Mesodermal cell (in vitro differentiated cells): ENCODE measurements around the gene NPDC1.

Experiments used
- H3K27ac ChIP-seq: 2 replicates; pipeline ENCODE4 v1.7.0; 2013; ENCODE audit warnings: mild to moderate bottlenecking, low read depth, low read length, moderate library complexity; ENCODE audit not compliant: severe bottlenecking
- H3K36me3 ChIP-seq: 2 replicates; pipeline ENCODE4 v1.7.1; 2013; ENCODE audit warnings: mild to moderate bottlenecking, low read length, moderate library complexity; ENCODE audit not compliant: control insufficient read depth, insufficient read depth
- H3K4me1 ChIP-seq: one replicate; pipeline ENCODE4 v1.7.1; 2013; ENCODE audit warnings: mild to moderate bottlenecking, low read length; ENCODE audit not compliant: insufficient read depth, control insufficient read depth, poor library complexity, severe bottlenecking
- H3K4me3 ChIP-seq: 2 replicates; pipeline ENCODE4 v1.7.0; 2013; ENCODE audit warnings: low read length, control low read depth, mild to moderate bottlenecking; ENCODE audit not compliant: insufficient read depth, poor library complexity, severe bottlenecking; ENCODE audit errors: extremely low read depth
- H3K9me3 ChIP-seq: 2 replicates; pipeline ENCODE4 v1.7.1; 2013; ENCODE audit warnings: mild to moderate bottlenecking, low read length, moderate library complexity; ENCODE audit not compliant: control insufficient read depth
- WGBS, 2 experiments: methylation state at CpG; one replicate each; pipeline ENCODE4 v1.1.5; 2013; ENCODE audit warnings: missing lambda C conversion rate in 2 of 2; ENCODE audit not compliant: insufficient coverage in 2 of 2; 5-methylcytosine and 5-hydroxymethylcytosine counted together

The NPDC1 gene

DNA sequence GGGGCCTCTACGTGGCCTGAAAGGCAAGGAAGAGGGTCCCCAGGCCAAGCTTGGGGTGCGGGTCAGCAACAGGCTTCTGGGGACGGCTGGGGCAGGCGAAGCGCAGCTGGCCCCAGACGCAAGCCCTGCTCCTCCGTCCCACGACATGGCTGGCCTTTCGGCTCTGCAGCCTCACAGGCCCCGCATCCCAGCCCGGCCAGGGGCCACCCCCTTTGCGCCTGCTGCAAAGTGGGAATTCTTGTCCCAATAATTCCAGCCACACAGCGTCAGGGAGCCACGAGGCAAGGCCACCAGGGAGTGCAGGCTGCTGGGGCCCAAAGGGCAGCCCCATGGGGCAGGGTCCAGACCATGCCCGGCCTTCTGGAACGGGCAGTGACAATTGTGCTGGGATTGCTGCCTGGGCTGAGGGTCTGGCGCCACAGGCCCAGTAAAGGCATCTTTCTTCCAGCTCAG lies 9.0 kb upstream of the NPDC1 start:
- Histone ChIP-seq H3K27ac (no peak overlapping the region), H3K4me3 (no peak overlapping the region), H3K4me1 (peaks cover 2% of the 10 kb centered on the region), H3K9me3 (no peaks in the 10 kb centered on the region), H3K36me3 (no peaks in the 10 kb centered on the region)
- 91 to 92% methylated on average over 16 to 17 of the region's 17 CpGs for WGBS, 2 experiments

DNA sequence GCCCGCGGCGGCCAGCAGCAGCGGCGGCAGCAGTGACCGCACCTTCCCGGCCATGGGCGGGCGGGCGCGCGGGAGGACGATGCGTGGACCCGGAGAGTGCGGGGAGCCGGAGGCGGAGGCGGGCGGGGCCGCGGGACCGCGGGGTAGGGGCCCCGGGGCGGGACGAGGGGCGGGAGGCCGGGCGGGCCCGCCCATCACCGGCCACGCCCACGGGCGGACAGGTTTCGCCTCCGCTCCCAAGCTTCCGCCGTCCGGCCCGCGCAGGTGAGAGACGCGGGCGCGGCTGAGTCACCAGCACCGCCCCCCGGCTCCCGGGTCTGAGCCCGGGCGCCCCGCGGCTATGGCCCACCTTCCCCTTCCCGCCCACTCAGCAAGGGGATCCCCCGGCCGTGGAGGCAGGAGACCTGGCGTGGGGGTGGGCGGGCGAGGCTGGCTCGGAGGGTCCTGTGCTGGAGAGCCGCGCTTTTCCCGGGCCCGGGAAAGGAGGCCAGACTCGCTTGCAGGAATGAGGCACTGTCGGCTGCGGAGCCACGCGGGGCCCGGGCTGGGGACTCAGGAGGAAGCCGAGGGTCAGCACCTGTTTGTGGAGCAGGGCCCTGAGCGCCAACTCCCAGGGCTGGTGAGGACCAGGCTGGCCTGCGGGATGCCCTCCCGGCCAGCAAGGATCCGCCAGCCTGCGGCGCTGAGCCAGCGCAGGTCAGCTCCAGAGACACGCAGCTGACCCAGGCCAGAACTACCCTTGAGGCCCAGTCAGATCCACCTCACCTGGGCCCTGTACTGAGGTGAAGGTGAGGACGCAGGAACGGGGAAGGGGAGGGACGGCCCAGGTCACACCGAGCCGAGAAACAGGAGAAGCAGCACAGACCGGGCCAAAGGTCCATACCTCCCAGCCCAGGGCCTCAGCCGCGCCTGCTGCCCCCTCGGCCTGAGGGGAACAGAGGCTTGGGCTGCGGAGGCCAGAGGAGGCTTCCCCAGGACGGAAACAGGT lies 8.3 kb upstream of the NPDC1 start, which contains the start of gene ENTPD2:
ENTPD2 (minus strand) TSS at position 118 of the 988 bp plus-strand sequence; CDS start at position 54, 64 bp downstream.
- H3K4me3 ChIP-seq: no peak within 1 kb of the TSS
- no peak within 1 kb of the TSS for H3K27ac ChIP-seq
- peaks cover 2% of the 10 kb centered on the region for H3K4me1 ChIP-seq
- no peaks in the 10 kb centered on the region for H3K9me3 ChIP-seq
- H3K36me3 ChIP-seq: no peaks in the 10 kb centered on the region
- 24% methylated on average over 68 to 75 of the region's 90 CpGs for WGBS, 2 experiments

DNA sequence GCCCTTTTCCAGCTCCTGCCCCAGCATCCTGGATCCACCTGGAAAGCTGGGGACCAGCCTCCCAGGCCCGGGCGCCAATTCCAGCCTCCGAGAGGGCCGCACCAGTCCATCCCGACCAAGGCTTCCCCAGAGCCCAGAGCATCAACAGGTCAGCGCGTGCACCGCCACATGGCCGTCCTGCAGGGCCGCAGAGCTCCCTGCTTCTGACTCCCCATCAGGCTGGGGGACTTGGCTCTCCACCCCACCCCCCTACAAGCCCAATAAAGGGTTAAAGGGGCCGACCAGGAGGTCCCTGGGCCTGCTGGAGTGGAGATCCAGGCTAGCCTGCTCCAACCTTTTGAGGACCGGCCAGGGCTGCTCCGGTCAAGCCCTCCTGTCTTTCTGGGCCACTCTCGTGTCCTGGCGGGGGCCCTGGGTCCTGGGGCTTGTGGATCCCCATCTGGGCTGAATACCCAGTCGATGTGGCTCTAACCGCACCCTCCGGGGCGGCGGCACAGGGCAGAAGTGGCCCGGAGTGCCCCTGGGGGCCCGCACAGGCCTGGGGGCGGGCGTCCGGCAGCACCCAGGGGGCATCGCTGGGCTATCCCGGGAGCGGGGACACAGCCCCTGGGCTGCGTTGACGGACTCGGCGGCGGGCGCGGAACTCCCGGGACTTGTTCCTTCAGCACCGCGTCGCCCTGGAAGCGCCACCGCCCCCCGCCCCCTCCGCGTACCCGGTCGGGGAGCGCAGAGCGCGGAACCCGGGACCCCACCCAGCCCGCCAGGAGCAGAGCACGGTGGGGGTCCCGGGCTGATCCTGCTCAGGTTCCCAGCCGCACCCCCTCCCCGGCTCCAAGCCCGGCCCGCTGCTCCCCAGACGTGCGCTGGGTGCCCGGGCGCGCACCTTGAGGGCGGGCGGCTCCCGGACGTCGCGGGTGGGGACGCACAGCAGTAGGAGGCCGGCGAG lies 7.3 kb upstream of the NPDC1 start:
- Histone ChIP-seq H3K9me3 (no peaks in the 10 kb centered on the region), H3K27ac (no peak overlapping the region), H3K36me3 (no peaks in the 10 kb centered on the region), H3K4me3 (no peak overlapping the region), H3K4me1 (peaks cover 2% of the 10 kb centered on the region)
- WGBS, 2 experiments: 15 to 16% methylated on average over 47 to 70 of the region's 71 CpGs

DNA sequence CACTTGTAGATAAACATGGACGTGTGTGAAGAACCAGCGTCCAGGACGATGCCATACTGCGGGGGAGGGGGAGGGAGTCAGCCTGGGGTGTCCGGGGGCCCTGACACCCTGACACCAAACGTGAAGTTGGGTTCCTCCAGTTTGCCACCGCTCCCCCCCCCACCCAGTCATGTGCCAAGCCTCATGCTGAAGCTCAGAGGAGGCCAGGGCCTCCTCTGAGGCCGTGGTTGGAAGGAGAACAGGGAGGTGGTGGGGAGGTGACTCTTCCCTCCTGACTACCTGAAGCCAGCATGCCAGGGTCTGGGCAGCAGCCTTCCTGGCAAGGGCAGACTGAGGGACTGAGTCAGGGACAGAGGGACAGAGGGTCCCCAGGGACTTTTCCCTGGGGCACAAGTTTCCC lies 6.3 kb upstream of the NPDC1 start:
- WGBS, 2 experiments: 50 to 83% methylated on average over 1 to 3 of the region's 8 CpGs
- Histone ChIP-seq H3K36me3 (no peaks in the 10 kb centered on the region), H3K4me1 (peaks cover 2% of the 10 kb centered on the region), H3K9me3 (no peaks in the 10 kb centered on the region), H3K27ac (no peak overlapping the region), H3K4me3 (no peak overlapping the region)

DNA sequence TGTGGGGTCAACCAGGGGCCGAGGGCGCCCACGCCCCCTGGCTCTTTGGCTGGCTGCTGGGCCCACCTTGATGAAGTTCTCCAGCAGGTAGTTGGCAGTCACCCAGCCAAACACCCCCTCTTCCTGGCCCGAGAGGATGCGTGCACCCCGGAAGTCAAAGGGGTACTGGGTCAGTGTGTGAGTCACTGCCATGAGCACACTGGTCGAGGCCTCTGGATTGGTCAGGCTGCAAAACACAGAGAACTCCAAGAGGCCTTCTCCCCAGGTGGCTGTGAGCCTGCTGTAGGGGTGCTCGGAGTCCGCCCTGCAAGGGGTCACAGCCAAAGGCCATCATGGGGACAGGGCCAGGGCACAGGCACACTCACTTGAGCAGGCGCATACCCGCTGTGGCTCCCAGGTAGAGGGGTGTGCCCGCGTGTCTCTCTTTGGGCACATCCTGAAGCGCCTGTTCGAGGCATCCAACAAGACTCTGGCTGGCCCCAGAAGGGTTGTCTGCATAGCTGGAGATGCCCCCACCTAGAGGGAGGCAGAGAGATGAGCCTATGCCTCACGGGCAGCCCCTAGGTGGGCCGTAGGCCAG lies 5.3 kb upstream of the NPDC1 start:
- H3K4me1 ChIP-seq: peaks cover 2% of the 10 kb centered on the region
- no peaks in the 10 kb centered on the region for H3K36me3 ChIP-seq
- H3K9me3 ChIP-seq: no peaks in the 10 kb centered on the region
- 89 to 91% methylated on average over 13 to 15 of the region's 17 CpGs for WGBS, 2 experiments
- H3K4me3 ChIP-seq: no peak overlapping the region
- no peak overlapping the region for H3K27ac ChIP-seq

DNA sequence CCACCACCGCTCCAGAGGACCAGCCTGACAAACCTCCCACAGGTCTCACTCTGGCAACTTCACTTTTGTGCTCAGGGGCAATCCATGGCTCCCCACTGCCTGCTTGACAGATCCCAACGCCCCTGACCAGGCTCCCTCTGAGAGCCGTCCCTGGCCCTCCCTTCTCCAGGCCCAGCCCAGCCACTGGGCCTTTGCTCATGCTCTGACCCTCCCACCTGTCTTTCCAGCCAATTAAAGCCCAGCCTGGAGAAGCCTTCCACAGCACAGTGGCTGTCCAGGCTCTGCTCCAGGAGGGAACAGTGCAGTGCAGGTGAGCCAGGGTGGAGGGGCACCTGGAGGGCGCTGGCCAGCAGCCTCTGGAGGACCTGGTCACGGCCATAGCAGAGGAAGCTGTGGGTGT lies 4.6 kb upstream of the NPDC1 start:
- Histone ChIP-seq H3K4me3 (no peak overlapping the region), H3K27ac (no peak overlapping the region), H3K36me3 (no peaks in the 10 kb centered on the region), H3K4me1 (peaks cover 2% of the 10 kb centered on the region), H3K9me3 (no peaks in the 10 kb centered on the region)
- WGBS, 2 experiments: 74% methylated on average over 5 of the region's 5 CpGs

DNA sequence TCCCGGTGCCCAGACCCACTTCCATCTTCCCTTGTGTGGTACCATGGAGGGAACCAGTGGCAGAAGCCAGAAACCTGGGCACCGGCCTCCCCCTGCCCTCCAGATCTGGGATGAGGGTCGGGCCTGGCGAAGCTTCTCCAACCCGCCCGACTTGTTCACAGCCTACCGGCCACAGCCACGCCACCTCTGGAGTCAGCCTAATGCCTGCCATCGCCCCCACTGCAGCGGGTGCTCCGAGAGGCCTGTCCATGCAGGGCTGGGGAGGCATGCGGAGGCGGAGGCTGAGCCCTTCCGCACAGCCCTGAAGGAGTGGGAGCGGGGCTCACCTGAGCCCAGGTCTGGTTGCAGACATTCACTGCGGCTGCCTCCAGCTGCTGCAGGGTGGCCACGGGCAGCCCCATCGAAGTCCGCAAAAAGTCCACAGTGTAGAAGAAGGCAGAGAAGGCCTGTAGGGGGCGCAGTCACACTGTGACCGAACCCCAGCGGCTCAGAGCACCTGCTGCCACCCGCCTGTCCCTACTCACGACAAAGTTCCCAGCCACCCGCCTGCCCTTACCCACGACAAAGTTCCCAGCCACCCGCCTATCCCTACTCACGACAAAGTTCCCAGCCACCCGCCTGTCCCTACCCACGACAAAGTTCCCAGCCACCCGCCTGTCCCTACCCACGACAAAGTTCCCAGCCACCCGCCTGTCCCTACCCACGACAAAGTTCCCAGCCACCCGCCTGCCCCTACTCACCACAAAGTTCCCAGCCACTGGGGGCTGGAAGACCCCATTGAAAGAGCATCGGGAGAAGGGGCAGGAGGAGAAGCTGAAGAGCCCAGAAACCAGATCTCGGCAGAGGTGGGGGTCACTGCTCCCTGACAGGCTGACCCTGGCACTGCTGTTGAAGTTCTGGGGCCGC lies 3.8 kb upstream of the NPDC1 start:
- peaks cover 2% of the 10 kb centered on the region for H3K4me1 ChIP-seq
- H3K27ac ChIP-seq: no peak overlapping the region
- no peaks in the 10 kb centered on the region for H3K9me3 ChIP-seq
- H3K36me3 ChIP-seq: no peaks in the 10 kb centered on the region
- 39 to 50% methylated on average over 29 to 38 of the region's 38 CpGs for WGBS, 2 experiments
- no peak overlapping the region for H3K4me3 ChIP-seq

DNA sequence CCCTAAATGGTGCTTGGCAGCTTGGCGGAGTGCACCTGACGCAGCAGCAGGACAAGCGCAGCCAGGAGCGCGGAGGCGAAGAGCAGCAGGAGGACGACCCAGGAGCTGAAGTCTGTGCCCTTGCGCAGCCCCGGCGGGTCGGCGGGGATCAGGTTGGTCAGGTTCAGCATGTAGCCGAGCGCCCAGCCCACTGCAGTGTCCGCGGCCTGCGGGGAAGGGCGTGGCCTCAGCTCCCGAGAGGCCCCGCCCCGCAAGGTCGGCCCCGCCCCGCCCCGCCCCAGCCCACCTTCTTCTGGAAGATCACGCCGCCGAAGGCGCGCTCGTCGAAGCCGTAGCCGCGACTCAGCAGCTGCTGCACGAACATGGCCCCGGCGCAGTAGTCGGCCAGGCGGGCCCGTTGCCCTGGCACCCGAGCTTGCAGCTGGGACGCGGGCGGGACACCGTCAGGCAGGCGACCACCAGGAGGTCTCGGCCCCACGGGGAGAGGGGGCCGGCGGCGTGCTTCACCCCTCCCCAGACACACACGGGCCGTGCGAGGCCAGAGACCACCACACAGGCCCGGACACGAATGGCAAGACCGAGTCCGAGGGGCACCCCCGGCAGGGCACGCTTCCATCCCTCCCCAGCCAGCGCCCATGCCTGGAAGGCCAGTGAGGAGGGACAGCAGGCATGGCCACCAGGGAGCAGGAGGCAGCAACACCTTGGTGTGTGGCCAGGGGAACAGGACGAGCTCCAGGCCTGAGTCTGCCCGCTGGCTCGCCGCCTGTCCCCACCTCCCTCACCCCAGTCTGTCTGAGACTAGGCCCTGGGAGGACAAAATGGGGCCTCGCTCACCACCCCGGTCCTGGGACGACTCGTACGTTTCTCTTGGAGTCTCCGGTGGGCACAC lies 2.9 kb upstream of the NPDC1 start:
- 54 to 60% methylated on average over 56 of the region's 72 CpGs for WGBS, 2 experiments
- Histone ChIP-seq H3K4me3 (no peak overlapping the region), H3K36me3 (no peaks in the 10 kb centered on the region), H3K4me1 (peaks cover 2% of the 10 kb centered on the region), H3K27ac (no peak overlapping the region), H3K9me3 (no peaks in the 10 kb centered on the region)
